A673 (cell line): Measurements from ENCODE around the gene SYNGR2. TPM values are rescaled to one million over a fixed set of nuclear protein-coding genes. Genes with fewer than 3 reads are reported as not detected.

ENCODE experiments used
- BruUV-seq: library from RNA; stranded (reverse); fragments of 400-500 nt; replicated peaks from 2 replicates; lab custom pipeline; 2021; lab: Mats Ljungman, UMichigan
- CTCF ChIA-PET: fragments of 300-600 bp; sonication (Branson Sonifier 250); formaldehyde crosslinking; loops from one replicate; lab custom pipeline; 2022; ENCODE audit warnings: antibody characterized with exemption; lab: Charles Lee
- POLR2A ChIA-PET: fragments of 300-600 bp; sonication (Branson Sonifier 250); formaldehyde crosslinking; loops from one replicate; lab custom pipeline; 2022; ENCODE audit warnings: antibody characterized with exemption; ENCODE audit not compliant: low non-redundant PET; lab: Charles Lee
- DNase-seq: peaks from one replicate; pipeline ENCODE4 v3.0.0-alpha.2; 2015; ENCODE audit warnings: low spot score
- H3K27ac ChIP-seq: fragments of 200-600 bp; sonication (generic); 2 replicates; pipeline ENCODE4 v1.5.1; 2016; ENCODE audit warnings: mixed run types, low read depth, mild to moderate bottlenecking, mixed read lengths, antibody characterized with exemption, low read length; ENCODE audit not compliant: poor library complexity, severe bottlenecking
- H3K27me3 ChIP-seq: fragments of 200-600 bp; sonication (generic); replicated peaks from 2 replicates; pipeline ENCODE4 v1.6.1; 2017; ENCODE audit warnings: mixed run types, low read depth, mild to moderate bottlenecking, mixed read lengths, antibody characterized with exemption, low read length; ENCODE audit not compliant: insufficient read depth, poor library complexity
- H3K36me3 ChIP-seq: fragments of 200-600 bp; sonication (generic); 2 replicates; pipeline ENCODE4 v1.6.1; 2016; ENCODE audit warnings: mixed run types, mild to moderate bottlenecking, mixed read lengths, antibody characterized with exemption, low read length; ENCODE audit not compliant: insufficient read depth, poor library complexity, severe bottlenecking
- H3K4me1 ChIP-seq: fragments of 200-600 bp; sonication (generic); 2 replicates; pipeline ENCODE4 v1.6.1; 2017; ENCODE audit warnings: mixed run types, mild to moderate bottlenecking, mixed read lengths, antibody characterized with exemption, low read length; ENCODE audit not compliant: insufficient read depth, poor library complexity, severe bottlenecking
- H3K4me3 ChIP-seq: fragments of 200-600 bp; sonication (generic); 2 replicates; pipeline ENCODE4 v1.5.1; 2016; ENCODE audit warnings: low read depth, mixed run types, mild to moderate bottlenecking, mixed read lengths, low read length; ENCODE audit not compliant: poor library complexity, severe bottlenecking
- H3K9me3 ChIP-seq: fragments of 200-600 bp; sonication (generic); 2 replicates; pipeline ENCODE4 v1.6.1; 2016; ENCODE audit warnings: mixed run types, low read depth, mild to moderate bottlenecking, mixed read lengths, antibody characterized with exemption, low read length; ENCODE audit not compliant: poor library complexity, severe bottlenecking
- CTCF ChIP-seq: fragments of 300-800, 200-600 bp; sonication (generic); conservative IDR thresholded peaks from 2 replicates; pipeline ENCODE4 v1.5.1; 2017; ENCODE audit warnings: low read depth, mild to moderate bottlenecking, antibody characterized with exemption, low read length, moderate library complexity, mixed read lengths
- EZH2 ChIP-seq: fragments of 200-600 bp; sonication (generic); IDR thresholded peaks from 2 replicates; pipeline ENCODE4 v1.6.1; 2017; ENCODE audit warnings: borderline replicate concordance, low read depth, mild to moderate bottlenecking, mixed read lengths, antibody characterized with exemption, low read length; ENCODE audit not compliant: poor library complexity, severe bottlenecking
- intact Hi-C: fragments of 100-400 bp; cut with micrococcal nuclease; formaldehyde crosslinking; loops from one replicate; pipeline ENCODE4 v1.10.0; 2022; ENCODE audit not compliant: unreplicated experiment
- total RNA-seq: library from RNA; stranded (reverse); gene quantifications from 2 replicates; pipeline ENCODE4 v1.2.3, GENCODE V29; 2021

The SYNGR2 gene
- total RNA-seq, 1 experiment from 2014 or later, result 55.3 TPM

DNA sequence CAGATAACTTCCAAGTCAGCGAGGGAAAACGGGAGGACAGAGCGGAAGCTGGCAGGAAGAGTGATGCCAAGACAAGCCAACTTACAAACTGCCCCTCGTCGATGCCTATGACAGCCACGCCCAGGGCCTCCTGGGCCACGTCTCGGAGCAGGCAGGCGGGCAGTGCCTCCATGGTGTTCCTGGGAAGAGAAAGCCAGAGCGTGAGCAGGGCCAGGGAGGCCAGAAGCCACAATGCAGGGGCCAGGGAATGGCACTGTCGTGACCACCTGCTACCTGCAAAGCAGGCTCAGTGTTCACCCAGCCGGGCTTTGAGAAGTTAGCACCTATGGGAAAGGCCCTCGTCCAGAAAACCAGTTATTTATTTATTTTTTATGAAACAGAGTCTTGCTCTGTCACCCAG lies 14.1 kb downstream of the SYNGR2 start:
- TF ChIP-seq CTCF (no peak), EZH2 (no peak)
- Histone ChIP-seq H3K36me3 (peaks cover 67% of the 10 kb centered on the region), H3K4me3 (no peak overlapping the region), H3K4me1 (peaks cover 9% of the 10 kb centered on the region), H3K27ac (no peak overlapping the region), H3K27me3 (no peaks in the 10 kb centered on the region), H3K9me3 (no peaks in the 10 kb centered on the region)
- POLR2A ChIA-PET, result no interaction called here
- CTCF ChIA-PET, result no interaction called here
- no TSS peak for BruUV-seq
- intact Hi-C loops, result no loop called here
- no peak for DNase-seq

DNA sequence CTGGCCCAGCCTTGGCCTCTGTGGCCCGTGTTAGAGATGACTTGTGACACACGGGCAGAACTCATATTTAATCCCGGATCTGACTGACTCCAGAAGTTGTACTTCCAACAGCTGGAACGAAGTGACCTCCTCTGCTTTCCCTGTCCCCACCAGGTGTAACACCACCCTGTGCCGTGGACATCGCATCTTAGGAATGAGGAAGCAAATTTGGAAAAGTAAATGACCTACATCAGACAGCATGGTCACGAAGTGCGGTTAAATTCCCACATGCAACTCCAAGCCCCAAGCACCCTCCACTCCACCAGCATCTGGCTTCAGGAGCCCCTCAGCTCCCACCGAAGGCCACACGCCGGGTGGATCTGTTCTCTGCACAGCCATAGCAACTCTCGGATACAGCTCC lies 15.5 kb downstream of the SYNGR2 start:
- TF ChIP-seq CTCF (no peak), EZH2 (no peak)
- Histone ChIP-seq H3K4me3 (peak overlapping the region; percentile 7), H3K27me3 (no peaks in the 10 kb centered on the region), H3K36me3 (peaks cover 58% of the 10 kb centered on the region), H3K9me3 (no peaks in the 10 kb centered on the region), H3K27ac (no peak overlapping the region), H3K4me1 (peaks cover 17% of the 10 kb centered on the region)
- ChIA-PET CTCF (no interaction called here), POLR2A (no interaction called here)
- no peak for DNase-seq
- intact Hi-C loops, result no loop called here
- no TSS peak for BruUV-seq

DNA sequence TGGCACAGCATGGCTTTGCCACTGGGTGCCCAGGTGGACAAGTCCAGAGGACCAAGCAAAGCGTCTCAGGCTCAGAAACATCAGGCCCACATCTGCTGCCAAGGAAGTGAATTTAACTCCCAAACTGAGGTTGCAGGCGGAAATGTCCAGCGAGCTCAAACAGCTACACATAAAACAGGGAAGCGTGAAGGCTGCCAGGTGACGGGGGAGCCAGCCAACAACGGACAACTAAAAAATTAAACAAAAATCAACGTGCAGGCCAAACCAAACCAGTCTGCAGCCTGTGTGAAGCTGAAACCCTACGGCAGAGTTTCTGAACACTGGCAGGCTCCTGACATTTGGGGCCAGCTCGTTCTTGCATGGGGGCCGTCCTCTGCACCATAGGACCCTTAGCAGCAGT lies 16.0 kb downstream of the SYNGR2 start:
- Histone ChIP-seq H3K36me3 (peaks cover 54% of the 10 kb centered on the region), H3K4me1 (peaks cover 17% of the 10 kb centered on the region)
- CTCF ChIA-PET, result no interaction called here

More for the DNA sequence above, 16.0 kb downstream of the SYNGR2 start:
- POLR2A ChIA-PET, result no interaction called here
- BruUV-seq, result no TSS peak
- Histone ChIP-seq H3K9me3 (no peaks in the 10 kb centered on the region), H3K4me3 (peak overlapping the region; percentile 7), H3K27ac (no peak overlapping the region), H3K27me3 (no peaks in the 10 kb centered on the region)
- no peak for DNase-seq
- intact Hi-C loops, result no loop called here
- TF ChIP-seq EZH2 (no peak), CTCF (no peak)
